Measurements from ENCODE around the gene ADORA2B. TPM values are rescaled to one million over a fixed set of nuclear protein-coding genes. Genes with fewer than 3 reads are reported as not detected.
"Not testable (repeated sequence)": the region's sequence is repeated elsewhere in the genome, so short reads cannot be mapped to it uniquely, and the experiment has no call there.

ADORA2B gene
- 1.9 and 4.4 TPM in 2 replicates for total RNA-seq (ENCODE audit: low replicate concordance)

- Mint-ChIP-seq H3K27ac (peak within 1 kb of the TSS; percentile 78), H3K4me3 (peak within 1 kb of the TSS; percentile 85), H3K27me3 (ENCODE audit: insufficient read depth, low read depth) (peaks cover 36% of the 10 kb centered on the region), H3K36me3 (no peaks in the 10 kb centered on the region), H3K9me3 (peaks cover 4% of the 10 kb centered on the region), H3K4me1 (peaks cover 20% of the 10 kb centered on the region)
- no peak within 1 kb of the TSS for H3K27ac ChIP-seq
- peak within 1 kb of the TSS; percentile 93 for H3K4me2 ChIP-seq
- no peaks in the 10 kb centered on the region for H3K4me1 ChIP-seq
- H3K4me3 ChIP-seq: peak within 1 kb of the TSS; percentile 70
- H3K79me2 ChIP-seq (ENCODE audit: low read depth): no peaks in the 10 kb centered on the region
- TF ChIP-seq EZH2phosphoT487 (IDR thresholded peaks at IDR 0.05): no peak
- peak; percentile 62 for TF ChIP-seq CTCF (IDR thresholded peaks at IDR 0.05)
- TF ChIP-seq EZH2 (IDR thresholded peaks at IDR 0.05): peak; percentile 80
- no peak within 1 kb of the TSS for H3K9ac ChIP-seq
- H3F3A ChIP-seq (ENCODE audit: low read depth): peaks cover 2% of the 10 kb centered on the region
- peak within 1 kb of the TSS; percentile 98 for H2AFZ ChIP-seq (replicated peaks)
- peaks cover 54% of the 10 kb centered on the region for H3K27me3 ChIP-seq
- H3K36me3 ChIP-seq: no peaks in the 10 kb centered on the region
- H3K9me3 ChIP-seq (ENCODE audit: low read depth): no peaks in the 10 kb centered on the region
- peak; percentile 89 for DNase-seq (ENCODE audit: low spot score)
- no peaks in the 10 kb centered on the region for H4K20me1 ChIP-seq (ENCODE audit: low read depth)
Measured at GRCh38 chr17:15944759-15945526, at the start of gene ADORA2B. Gene ADORA2B (plus strand): TSS chr17:15945130. CDS start chr17:15945249, 119 bp downstream.

DNA sequence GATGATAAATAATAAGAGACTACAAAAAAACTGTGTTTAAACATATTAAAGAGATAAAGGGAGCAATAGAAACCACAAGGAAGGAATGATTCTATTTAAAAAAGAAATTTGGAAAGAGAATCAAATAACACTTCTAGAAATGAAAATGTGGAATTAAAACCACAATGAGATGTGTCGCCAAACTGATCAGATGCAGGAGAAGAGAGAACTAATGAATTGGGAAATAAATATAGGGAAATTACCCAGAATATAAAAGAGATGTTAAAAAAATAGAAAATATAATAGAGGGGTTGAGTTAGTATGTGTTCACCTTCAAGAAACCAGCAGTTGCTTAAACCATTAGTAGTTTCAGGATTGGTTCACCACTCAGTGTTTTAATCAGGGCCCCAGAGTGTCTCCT lies 48.7 kb upstream of the ADORA2B start:
- H3K36me3 ChIP-seq: no peaks in the 10 kb centered on the region
- no peaks in the 10 kb centered on the region for H3K9me3 ChIP-seq (ENCODE audit: low read depth)
- H3K79me2 ChIP-seq (ENCODE audit: low read depth): no peaks in the 10 kb centered on the region
- no peaks in the 10 kb centered on the region for H3K27me3 ChIP-seq
- H3K4me3 Mint-ChIP-seq: no peak overlapping the region
- DNase-seq (ENCODE audit: low spot score): no peak
- H3K4me1 Mint-ChIP-seq: peaks cover 10% of the 10 kb centered on the region
- H3K4me1 ChIP-seq: peaks cover 7% of the 10 kb centered on the region
- no peak overlapping the region for H3K27ac Mint-ChIP-seq
- no peak overlapping the region for H3K27ac ChIP-seq
- H3F3A ChIP-seq (ENCODE audit: low read depth): no peaks in the 10 kb centered on the region
- TF ChIP-seq CTCF (IDR thresholded peaks at IDR 0.05): no peak
- TF ChIP-seq EZH2 (IDR thresholded peaks at IDR 0.05): no peak
- no peak for TF ChIP-seq EZH2phosphoT487 (IDR thresholded peaks at IDR 0.05)
- H3K9ac ChIP-seq: no peak overlapping the region
- peaks cover 5% of the 10 kb centered on the region for H3K27me3 Mint-ChIP-seq (ENCODE audit: insufficient read depth, low read depth)
- H3K36me3 Mint-ChIP-seq: no peaks in the 10 kb centered on the region
- H3K9me3 Mint-ChIP-seq: peaks cover 8% of the 10 kb centered on the region
- H2AFZ ChIP-seq (replicated peaks): no peak overlapping the region
- no peak overlapping the region for H3K4me3 ChIP-seq
- no peak overlapping the region for H3K4me2 ChIP-seq
- no peaks in the 10 kb centered on the region for H4K20me1 ChIP-seq (ENCODE audit: low read depth)

- Histone ChIP-seq H3K36me3 (no peaks in the 10 kb centered on the region), H3K9me3 (ENCODE audit: low read depth) (no peaks in the 10 kb centered on the region), H3K9ac (no peak overlapping the region), H4K20me1 (ENCODE audit: low read depth) (no peaks in the 10 kb centered on the region), H3K4me1 (peaks cover 7% of the 10 kb centered on the region), H3K27ac (no peak overlapping the region), H3K4me3 (no peak overlapping the region), H2AFZ (replicated peaks) (no peak overlapping the region), H3K4me2 (no peak overlapping the region), H3K79me2 (ENCODE audit: low read depth) (no peaks in the 10 kb centered on the region), H3K27me3 (no peaks in the 10 kb centered on the region), H3F3A (ENCODE audit: low read depth) (no peaks in the 10 kb centered on the region)
- no peak overlapping the region for H3K4me3 Mint-ChIP-seq
- peaks cover 8% of the 10 kb centered on the region for H3K9me3 Mint-ChIP-seq
- H3K27ac Mint-ChIP-seq: no peak overlapping the region
- peaks cover 5% of the 10 kb centered on the region for H3K27me3 Mint-ChIP-seq (ENCODE audit: insufficient read depth, low read depth)
- no peak for DNase-seq (ENCODE audit: low spot score)
- peaks cover 10% of the 10 kb centered on the region for H3K4me1 Mint-ChIP-seq
- TF ChIP-seq EZH2 (IDR thresholded peaks at IDR 0.05) (no peak), CTCF (IDR thresholded peaks at IDR 0.05) (no peak), EZH2phosphoT487 (IDR thresholded peaks at IDR 0.05) (no peak)
- no peaks in the 10 kb centered on the region for H3K36me3 Mint-ChIP-seq
Measured at GRCh38 chr17:15896834-15897233, 48.1 kb upstream of the ADORA2B start.

DNA sequence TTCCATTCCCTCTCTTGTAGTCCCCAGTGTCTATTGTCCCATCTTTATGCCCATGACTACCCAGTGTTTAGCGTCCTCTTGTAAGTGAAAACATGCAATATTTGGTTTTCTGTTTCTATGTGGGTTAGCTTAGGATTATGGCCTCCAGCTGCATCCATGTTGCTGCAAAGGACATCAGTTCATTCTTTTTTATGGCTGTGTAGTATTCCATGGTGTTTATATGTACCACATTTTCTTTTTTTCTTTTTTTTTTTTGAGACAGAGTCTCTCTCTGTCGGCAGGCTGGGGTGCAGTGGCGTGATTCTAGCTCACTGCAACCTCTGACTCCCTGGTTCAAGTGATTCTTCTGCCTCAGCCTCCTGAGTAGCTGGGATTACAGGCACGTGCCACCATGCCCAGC lies 45.3 kb upstream of the ADORA2B start:
- not testable (repeated sequence) for H3K36me3 ChIP-seq; H3F3A ChIP-seq (ENCODE audit: low read depth); H3K9ac ChIP-seq; H3K27ac Mint-ChIP-seq; H3K27me3 ChIP-seq; H3K4me3 Mint-ChIP-seq; H4K20me1 ChIP-seq (ENCODE audit: low read depth); H3K27me3 Mint-ChIP-seq (ENCODE audit: insufficient read depth, low read depth); H3K27ac ChIP-seq; H3K9me3 ChIP-seq (ENCODE audit: low read depth); H3K36me3 Mint-ChIP-seq; H2AFZ ChIP-seq (replicated peaks); H3K9me3 Mint-ChIP-seq; DNase-seq (ENCODE audit: low spot score); H3K4me1 Mint-ChIP-seq; H3K79me2 ChIP-seq (ENCODE audit: low read depth); H3K4me3 ChIP-seq; H3K4me1 ChIP-seq; H3K4me2 ChIP-seq

Measured in neural progenitor cell (in vitro differentiated cells).